Thymus (tissue), 11 donors: ENCODE data around the gene RAC2. TPM values are rescaled to one million over a fixed set of nuclear protein-coding genes. Genes with fewer than 3 reads are reported as not detected.

Experiments used
- DNase-seq, 9 donors: peaks; one replicate each; pipeline ENCODE4 v3.0.0-alpha.2; 2013; ENCODE audit warnings: low spot score in 9 of 9, low read depth in 6 of 9, missing footprints in 1 of 9
- H3K27ac ChIP-seq, 2 donors: one replicate each; pipeline ENCODE4 v1.5.1; 2013; ENCODE audit warnings: control low read depth in 1 of 2, low read depth in 1 of 2, low read length in 1 of 2, mild to moderate bottlenecking in 1 of 2, moderate library complexity in 1 of 2
- H3K27me3 ChIP-seq, 2 donors: one replicate each; pipeline ENCODE4 v1.5.1; 2013; ENCODE audit warnings: low read length in 1 of 2; ENCODE audit not compliant: control insufficient read depth in 2 of 2, insufficient read depth in 1 of 2
- H3K36me3 ChIP-seq, 2 donors: one replicate each; pipeline ENCODE4 v1.5.1; 2013; ENCODE audit warnings: low read length in 1 of 2, mild to moderate bottlenecking in 1 of 2, moderate library complexity in 1 of 2; ENCODE audit not compliant: control insufficient read depth in 2 of 2, insufficient read depth in 2 of 2
- H3K4me1 ChIP-seq, 2 donors: one replicate each; pipeline ENCODE4 v1.5.1; 2013; ENCODE audit warnings: low read length in 2 of 2; ENCODE audit not compliant: control insufficient read depth in 2 of 2, insufficient read depth in 2 of 2
- H3K4me3 ChIP-seq, 2 donors: one replicate each; pipeline ENCODE4 v1.5.1; 2013; ENCODE audit warnings: low read length in 2 of 2, control low read depth in 1 of 2, mild to moderate bottlenecking in 1 of 2
- H3K9me3 ChIP-seq, 2 donors: one replicate each; pipeline ENCODE4 v1.5.1; 2013; ENCODE audit warnings: low read length in 1 of 2, mild to moderate bottlenecking in 1 of 2; ENCODE audit not compliant: control insufficient read depth in 2 of 2, insufficient read depth in 1 of 2
- WGBS: extraction: QIAGEN DNeasy Blood & Tissue Kit; methylation state at CpG from one replicate; pipeline ENCODE4 v1.1.7; 2013; 5-methylcytosine and 5-hydroxymethylcytosine counted together
- polyA plus RNA-seq: library from polyadenylated mRNA; stranded (reverse); fragments of 200-250 nt; gene quantifications from one replicate; pipeline ENCODE4 v1.2.3, GENCODE V29; 2013
- total RNA-seq: library from RNA; stranded (reverse); fragments of 120-200 nt; gene quantifications from one replicate; pipeline ENCODE4 v1.2.4, GENCODE V29; 2013
- donor health status: healthy.

Gene RAC2
- total and polyA plus RNA-seq, 2 donors: 149 to 206 TPM

- peak overlapping the region in 1 of 2 donors; percentile 63 for H3K4me3 ChIP-seq
- peaks cover 0 to 11% of the 10 kb centered on the region in 2 donors for H3K9me3 ChIP-seq
- H3K27me3 ChIP-seq: no peaks in the 10 kb centered on the region
- 84% methylated on average over 7 of the region's 7 CpGs for WGBS
- no peak for DNase-seq
- H3K4me1 ChIP-seq: peaks cover 44 to 94% of the 10 kb centered on the region in 2 donors
- H3K27ac ChIP-seq: peak overlapping the region in 1 of 2 donors; percentile 61
- H3K36me3 ChIP-seq: peaks cover 17 to 36% of the 10 kb centered on the region in 2 donors
Observed at GRCh38 chr22:37208401-37209139, 35.5 kb downstream of the RAC2 start.

- peaks cover 17 to 36% of the 10 kb centered on the region in 2 donors for H3K36me3 ChIP-seq
- peaks cover 44 to 94% of the 10 kb centered on the region in 2 donors for H3K4me1 ChIP-seq
- H3K27me3 ChIP-seq: no peaks in the 10 kb centered on the region
- H3K4me3 ChIP-seq: peak overlapping the region in 1 of 2 donors; percentile 63
- peak in 1 of 9 donors; percentile 82 for DNase-seq
- 60% methylated on average over 7 of the region's 7 CpGs for WGBS
- peaks cover 0 to 11% of the 10 kb centered on the region in 2 donors for H3K9me3 ChIP-seq
- peak overlapping the region; percentile 37 to 61 for H3K27ac ChIP-seq
Observed at GRCh38 chr22:37207981-37208380, 36.1 kb downstream of the RAC2 start.

DNA sequence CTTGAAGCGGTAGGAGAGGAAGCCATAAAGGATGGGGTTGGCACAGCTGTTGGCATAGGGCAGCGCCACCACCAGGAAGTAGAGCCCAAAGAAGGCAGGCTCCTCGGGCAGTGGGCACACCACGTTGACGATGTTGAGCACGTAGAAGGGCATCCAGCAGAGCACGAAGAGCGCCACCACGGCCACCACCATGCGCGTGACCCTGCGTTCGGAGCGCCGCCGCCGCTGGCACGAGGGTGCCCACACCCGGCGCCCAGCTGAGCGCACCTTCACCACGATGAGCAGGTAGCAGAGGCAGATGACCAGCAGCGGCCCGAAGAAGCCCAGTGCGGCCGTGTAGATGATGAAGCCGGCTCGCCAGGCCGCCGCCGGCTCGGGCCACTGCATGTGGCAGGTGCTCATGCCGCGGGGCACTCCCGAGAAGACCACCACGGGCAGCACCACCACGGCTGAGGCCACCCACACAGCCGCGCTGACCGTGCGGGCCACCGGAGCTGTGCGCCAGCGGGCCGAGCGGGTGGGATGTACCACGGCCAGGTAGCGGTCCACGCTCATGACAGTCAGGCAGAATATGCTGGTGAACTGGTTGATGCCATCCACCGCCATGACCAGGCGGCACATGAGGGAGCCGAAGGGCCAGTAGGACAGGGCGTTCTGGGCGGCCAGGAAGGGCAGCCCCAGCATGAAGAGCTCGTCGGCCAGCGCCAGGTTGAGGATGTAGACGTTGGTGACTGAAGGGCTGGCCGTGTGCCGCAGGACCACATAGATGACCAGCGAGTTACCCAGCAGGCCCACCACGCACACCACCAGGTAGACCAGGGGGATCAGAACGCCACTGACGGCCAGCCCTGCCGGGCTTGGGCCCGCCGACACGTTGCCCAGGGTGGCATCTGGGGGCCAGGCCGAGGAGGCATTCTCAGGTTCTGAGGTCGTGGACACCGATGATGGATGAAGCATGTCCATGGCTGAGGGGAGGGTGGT, 36.9 kb downstream of the RAC2 start:
- Histone ChIP-seq H3K4me3 (no peak overlapping the region), H3K27ac (peak overlapping the region in 1 of 2 donors; percentile 61), H3K9me3 (peaks cover 0 to 11% of the 10 kb centered on the region in 2 donors), H3K27me3 (no peaks in the 10 kb centered on the region), H3K36me3 (peaks cover 17 to 36% of the 10 kb centered on the region in 2 donors), H3K4me1 (peaks cover 39 to 95% of the 10 kb centered on the region in 2 donors)
- WGBS: 92% methylated on average over 71 of the region's 71 CpGs
- DNase-seq: no peak

- no peak for DNase-seq
- Histone ChIP-seq H3K4me3 (no peak overlapping the region), H3K9me3 (peaks cover 0 to 11% of the 10 kb centered on the region in 2 donors), H3K4me1 (peaks cover 34 to 95% of the 10 kb centered on the region in 2 donors), H3K27ac (peak overlapping the region in 1 of 2 donors; percentile 9), H3K27me3 (no peaks in the 10 kb centered on the region), H3K36me3 (peaks cover 17 to 36% of the 10 kb centered on the region in 2 donors)
- WGBS: 95% methylated on average over 16 of the region's 16 CpGs
Observed at GRCh38 chr22:37206118-37206840, 37.8 kb downstream of the RAC2 start.

GRCh38 chr22:37205046-37205445, 39.0 kb downstream of the RAC2 start:
- Histone ChIP-seq H3K27ac (no peak overlapping the region), H3K4me1 (peaks cover 28 to 95% of the 10 kb centered on the region in 2 donors), H3K9me3 (peaks cover 0 to 11% of the 10 kb centered on the region in 2 donors), H3K4me3 (no peak overlapping the region), H3K36me3 (peaks cover 17 to 36% of the 10 kb centered on the region in 2 donors), H3K27me3 (no peaks in the 10 kb centered on the region)
- 94% methylated on average over 5 of the region's 5 CpGs for WGBS
- DNase-seq: no peak

GRCh38 chr22:37204045-37204655, 39.9 kb downstream of the RAC2 start:
- H3K9me3 ChIP-seq: peaks cover 0 to 11% of the 10 kb centered on the region in 2 donors
- H3K4me1 ChIP-seq: peaks cover 26 to 93% of the 10 kb centered on the region in 2 donors
- WGBS: 95% methylated on average over 5 of the region's 5 CpGs
- no peak for DNase-seq
- H3K27ac ChIP-seq: no peak overlapping the region
- no peak overlapping the region for H3K4me3 ChIP-seq
- no peaks in the 10 kb centered on the region for H3K27me3 ChIP-seq
- H3K36me3 ChIP-seq: peaks cover 17 to 36% of the 10 kb centered on the region in 2 donors

DNA sequence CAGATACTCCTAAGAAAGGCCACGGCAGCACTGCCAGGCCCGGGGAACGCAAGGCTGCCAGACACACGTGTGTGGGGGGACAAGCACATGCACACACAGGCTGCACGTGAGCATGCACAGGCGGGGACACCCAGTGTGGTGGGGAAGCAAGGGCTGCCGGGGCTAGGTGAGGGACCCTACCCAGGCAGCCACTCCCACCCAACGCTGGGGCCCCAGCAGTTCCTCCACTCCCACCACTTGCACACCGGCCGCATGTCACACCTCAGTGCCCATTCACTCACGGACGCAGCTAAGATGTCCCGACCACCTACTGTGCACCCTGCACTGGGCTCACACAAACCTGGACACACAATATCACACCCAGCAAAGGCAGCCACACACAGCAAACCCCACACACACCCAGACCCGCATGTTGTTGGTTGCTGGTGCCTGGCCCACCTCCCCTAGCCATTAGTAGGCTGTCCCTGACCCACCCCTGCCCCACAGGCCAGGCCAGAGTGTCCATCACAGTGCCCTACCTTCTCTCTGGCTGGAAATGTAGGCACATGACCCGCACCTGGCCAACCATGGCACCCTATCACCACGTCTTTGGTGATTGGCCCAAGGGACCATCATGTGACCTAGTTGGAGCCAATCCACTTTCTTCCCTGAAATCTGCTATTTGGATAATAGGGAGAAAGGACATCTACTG, 40.6 kb downstream of the RAC2 start:
- Histone ChIP-seq H3K27ac (no peak overlapping the region), H3K4me3 (no peak overlapping the region), H3K4me1 (peaks cover 20 to 89% of the 10 kb centered on the region in 2 donors), H3K36me3 (peaks cover 17 to 36% of the 10 kb centered on the region in 2 donors), H3K27me3 (no peaks in the 10 kb centered on the region), H3K9me3 (peaks cover 0 to 11% of the 10 kb centered on the region in 2 donors)
- 92% methylated on average over 16 of the region's 16 CpGs for WGBS
- no peak for DNase-seq

DNA sequence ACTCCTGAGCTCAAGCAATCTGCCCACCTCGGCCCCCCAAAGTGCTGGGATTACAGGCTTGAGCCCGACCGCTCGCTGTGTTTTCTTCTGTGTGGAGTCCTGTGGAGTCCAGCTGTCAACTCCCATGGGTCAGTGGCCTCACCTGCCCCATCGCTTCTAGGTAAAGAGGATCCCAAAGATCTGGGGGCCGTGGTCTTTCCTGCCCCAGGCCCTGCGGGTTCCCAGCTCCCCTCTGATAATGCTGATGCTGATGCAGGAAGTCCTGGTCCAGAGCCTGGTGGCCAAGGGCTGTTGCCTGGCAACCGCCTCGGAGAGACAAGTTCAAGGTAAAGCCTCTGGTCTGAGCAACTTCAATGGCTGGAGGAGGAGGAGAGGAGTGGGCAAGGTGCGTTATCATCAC, 41.4 kb downstream of the RAC2 start:
- DNase-seq: no peak
- Histone ChIP-seq H3K4me3 (no peak overlapping the region), H3K27me3 (no peaks in the 10 kb centered on the region), H3K9me3 (peaks cover 0 to 11% of the 10 kb centered on the region in 2 donors), H3K4me1 (peaks cover 19 to 89% of the 10 kb centered on the region in 2 donors), H3K27ac (no peak overlapping the region), H3K36me3 (peaks cover 17 to 34% of the 10 kb centered on the region in 2 donors)
- 88% methylated on average over 10 of the region's 10 CpGs for WGBS
